ENCODE measurements around the gene GTSE1. TPM values are rescaled to one million over a fixed set of nuclear protein-coding genes. Genes with fewer than 3 reads are reported as not detected.

GTSE1 gene
- total and polyA plus RNA-seq, 2 of the 13 experiments (the other 11 are each of a cell fraction or from before 2014, with no cell fraction given), result 10.7 to 13.5 TPM

GRCh38 chr22:46250035-46250782 is 46.5 kb upstream of the GTSE1 start, which contains the start of gene CDPF1 (continued):
- TF ChIP-seq DNMT3B (CRISPR knock-in tag; conservative IDR thresholded peaks at IDR 0.05) (no peak), ZNF574 (CRISPR knock-in tag; IDR thresholded peaks at IDR 0.05) (peak; percentile 76), MLX (CRISPR knock-in tag; IDR thresholded peaks at IDR 0.05) (no peak), ZNF720 (CRISPR knock-in tag; IDR thresholded peaks at IDR 0.05) (no peak), HNRNPH1 (optimal IDR thresholded peaks at IDR 0.05; ENCODE audit: low read depth, low read length) (no peak), CERS6 (CRISPR knock-in tag; IDR thresholded peaks at IDR 0.05) (peak; percentile 45; the same call in 1 of the 2 replicates), SYNCRIP (IDR thresholded peaks at IDR 0.05; ENCODE audit: insufficient read depth, low read depth, low read length) (no peak), ZNF839 (CRISPR knock-in tag; IDR thresholded peaks at IDR 0.05; ENCODE audit: borderline replicate concordance) (0 out of 2 replicates have a peak, but pooled peaks have one; percentile 3), ZNF562 (CRISPR knock-in tag; IDR thresholded peaks at IDR 0.05; ENCODE audit: borderline replicate concordance) (0 out of 2 replicates have a peak, but pooled peaks have one; percentile 59), MIER2 (CRISPR knock-in tag; IDR thresholded peaks at IDR 0.05) (no peak), MIER3 (CRISPR knock-in tag; IDR thresholded peaks at IDR 0.05; ENCODE audit: borderline replicate concordance) (no peak), SP140L (CRISPR knock-in tag; IDR thresholded peaks at IDR 0.05; ENCODE audit: borderline replicate concordance) (no peak), MED8 (CRISPR knock-in tag; IDR thresholded peaks at IDR 0.05; ENCODE audit: insufficient replicate concordance) (peak; percentile 81), HHEX (CRISPR knock-in tag; IDR thresholded peaks at IDR 0.05) (no peak), RBAK (CRISPR knock-in tag; IDR thresholded peaks at IDR 0.05) (no peak), PRPF4 (IDR thresholded peaks at IDR 0.05; ENCODE audit: low read depth, low read length, poor library complexity, severe bottlenecking) (no peak), ZNF230 (CRISPR knock-in tag; IDR thresholded peaks at IDR 0.05) (peak; percentile 78; the same call in 1 of the 2 replicates)
- TF ChIP-seq, protein P1, sequence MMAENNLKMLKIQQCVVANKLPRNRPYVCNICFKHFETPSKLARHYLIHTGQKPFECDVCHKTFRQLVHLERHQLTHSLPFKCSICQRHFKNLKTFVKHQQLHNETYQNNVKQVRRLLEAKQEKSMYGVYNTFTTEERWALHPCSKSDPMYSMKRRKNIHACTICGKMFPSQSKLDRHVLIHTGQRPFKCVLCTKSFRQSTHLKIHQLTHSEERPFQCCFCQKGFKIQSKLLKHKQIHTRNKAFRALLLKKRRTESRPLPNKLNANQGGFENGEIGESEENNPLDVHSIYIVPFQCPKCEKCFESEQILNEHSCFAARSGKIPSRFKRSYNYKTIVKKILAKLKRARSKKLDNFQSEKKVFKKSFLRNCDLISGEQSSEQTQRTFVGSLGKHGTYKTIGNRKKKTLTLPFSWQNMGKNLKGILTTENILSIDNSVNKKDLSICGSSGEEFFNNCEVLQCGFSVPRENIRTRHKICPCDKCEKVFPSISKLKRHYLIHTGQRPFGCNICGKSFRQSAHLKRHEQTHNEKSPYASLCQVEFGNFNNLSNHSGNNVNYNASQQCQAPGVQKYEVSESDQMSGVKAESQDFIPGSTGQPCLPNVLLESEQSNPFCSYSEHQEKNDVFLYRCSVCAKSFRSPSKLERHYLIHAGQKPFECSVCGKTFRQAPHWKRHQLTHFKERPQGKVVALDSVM (CRISPR knock-in tag; IDR thresholded peaks at IDR 0.05), result 0 out of 2 replicates have a peak, but pooled peaks have one; percentile 13
- TF ChIP-seq, protein P2, sequence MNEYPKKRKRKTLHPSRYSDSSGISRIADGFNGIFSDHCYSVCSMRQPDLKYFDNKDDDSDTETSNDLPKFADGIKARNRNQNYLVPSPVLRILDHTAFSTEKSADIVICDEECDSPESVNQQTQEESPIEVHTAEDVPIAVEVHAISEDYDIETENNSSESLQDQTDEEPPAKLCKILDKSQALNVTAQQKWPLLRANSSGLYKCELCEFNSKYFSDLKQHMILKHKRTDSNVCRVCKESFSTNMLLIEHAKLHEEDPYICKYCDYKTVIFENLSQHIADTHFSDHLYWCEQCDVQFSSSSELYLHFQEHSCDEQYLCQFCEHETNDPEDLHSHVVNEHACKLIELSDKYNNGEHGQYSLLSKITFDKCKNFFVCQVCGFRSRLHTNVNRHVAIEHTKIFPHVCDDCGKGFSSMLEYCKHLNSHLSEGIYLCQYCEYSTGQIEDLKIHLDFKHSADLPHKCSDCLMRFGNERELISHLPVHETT (CRISPR knock-in tag; conservative IDR thresholded peaks at IDR 0.05), result no peak; the same call in none of the 2 replicates

Data from HepG2 (cell line).